HG03045 (cell line): Measurements from ENCODE around the gene CTNNA3.

ENCODE experiments used
- ATAC-seq: cut with Tn5 transposase; IDR thresholded peaks from one replicate; pipeline ENCODE4 v1.9.1; 2021; ENCODE audit warnings: mild to moderate bottlenecking, moderate library complexity; ENCODE audit not compliant: unreplicated experiment

The CTNNA3 gene

GRCh38 chr10:67666416-67667034 is 29.5 kb downstream of the CTNNA3 start:
- ATAC-seq = no peak

DNA sequence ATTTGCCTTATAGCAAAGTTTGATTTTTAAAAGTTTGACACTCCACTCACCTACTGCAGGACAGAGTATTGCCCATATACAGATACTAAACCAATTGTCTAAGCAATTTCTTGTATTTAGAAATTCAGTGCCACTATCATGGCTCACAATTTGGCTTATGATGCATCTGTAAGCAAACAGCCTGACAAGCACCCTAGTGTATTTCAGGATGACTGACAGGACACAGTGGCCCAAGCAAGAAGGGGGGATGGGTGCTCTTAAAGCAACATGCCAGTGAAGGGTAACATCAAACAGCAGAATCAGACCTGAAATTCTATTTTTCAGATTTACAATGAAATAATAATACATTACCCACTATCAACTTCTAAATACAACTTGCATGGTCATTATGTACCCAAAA is 30.5 kb downstream of the CTNNA3 start:
- ATAC-seq = no peak

DNA sequence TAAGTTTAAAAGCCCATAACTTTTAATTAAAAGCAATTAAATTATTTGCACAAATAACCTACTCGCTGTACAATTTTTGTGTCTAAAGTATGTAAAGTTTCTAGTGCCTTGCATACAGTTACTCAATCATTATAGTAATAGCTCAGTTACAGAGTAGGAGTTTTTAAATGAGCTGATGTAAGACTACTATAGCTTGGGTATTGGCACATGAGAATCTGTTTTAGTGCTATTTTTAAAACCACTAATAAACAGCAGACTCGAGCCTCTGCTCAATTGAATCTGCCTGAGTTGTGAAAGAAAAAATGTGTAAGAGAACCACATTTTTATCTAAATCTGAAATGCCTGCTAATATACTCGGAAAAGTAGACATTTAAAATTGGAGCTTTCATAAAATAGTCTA is 31.1 kb downstream of the CTNNA3 start:
- no peak for ATAC-seq

DNA sequence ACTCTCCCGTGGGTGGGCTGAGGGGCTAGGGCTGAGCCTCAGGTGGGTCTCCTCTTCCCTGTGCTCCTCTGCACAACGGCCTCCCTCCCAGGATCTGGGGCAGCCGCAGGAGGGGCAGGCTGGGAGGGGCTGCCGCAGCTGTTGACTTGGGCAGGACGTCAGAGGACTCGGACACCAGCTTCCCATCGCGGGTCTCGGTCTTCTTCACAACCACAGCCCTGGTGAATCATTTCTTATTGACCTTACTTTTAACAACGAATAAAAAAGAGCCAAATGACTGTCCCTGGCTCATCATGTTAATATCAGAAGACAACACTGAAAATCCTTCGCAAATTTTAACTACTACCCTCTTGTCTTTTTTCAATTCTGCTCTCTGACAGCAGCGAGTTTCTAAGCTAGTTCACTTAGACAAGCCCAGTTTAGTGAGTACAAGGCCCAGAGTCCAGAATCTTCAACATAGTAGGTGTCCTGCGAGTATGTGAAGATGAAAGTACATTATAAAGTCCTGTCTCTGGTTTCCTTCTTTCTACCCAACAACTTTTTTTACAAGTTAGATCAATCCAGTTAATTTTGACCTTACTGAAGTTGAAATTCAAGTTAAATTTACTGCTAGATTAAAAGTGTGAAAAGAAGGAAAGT is 32.4 kb downstream of the CTNNA3 start:
- ATAC-seq = no peak

- ATAC-seq = no peak
These were observed 33.6 kb downstream of the CTNNA3 start for GRCh38 chr10:67662415-67662814.

DNA sequence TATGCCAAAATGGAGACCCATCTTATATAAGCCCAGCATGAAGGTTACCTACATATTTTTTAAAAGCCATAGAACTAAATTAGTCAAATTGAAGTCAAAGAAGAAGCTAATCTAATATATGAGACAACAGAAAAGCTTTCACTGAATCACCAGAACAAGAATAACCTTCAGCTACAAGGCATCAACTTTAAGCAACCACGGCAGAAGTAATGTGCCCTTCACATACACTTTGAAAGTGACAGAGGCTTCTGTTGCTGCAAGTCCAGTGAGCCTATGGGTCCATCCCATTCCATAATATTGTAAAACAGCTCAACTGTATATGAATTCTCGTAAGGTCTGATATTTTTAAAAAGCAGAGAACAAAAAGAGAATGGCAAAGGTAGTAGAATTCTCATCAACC is 36.5 kb downstream of the CTNNA3 start:
- no peak for ATAC-seq

GRCh38 chr10:67657775-67658174 is 38.2 kb downstream of the CTNNA3 start:
- no peak for ATAC-seq

DNA sequence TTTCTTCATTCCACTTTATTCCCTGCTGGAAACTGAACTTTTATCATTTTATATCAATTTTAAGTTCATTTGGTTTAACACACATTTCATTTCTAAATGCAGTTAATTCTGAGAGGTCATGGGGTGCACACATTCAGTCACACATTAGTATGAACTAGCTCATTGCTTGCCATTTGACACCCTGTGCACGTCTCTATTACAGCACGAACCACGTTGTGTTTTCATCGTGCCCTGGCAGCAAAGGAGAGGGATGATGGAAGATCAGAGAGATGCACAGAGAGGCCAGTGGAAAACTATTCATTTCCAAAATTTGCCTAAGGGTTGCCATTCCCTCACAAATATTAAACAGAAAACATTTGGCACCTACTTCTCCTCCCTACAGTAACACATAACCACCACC is 45.4 kb downstream of the CTNNA3 start:
- ATAC-seq = no peak

- ATAC-seq = no peak
These were observed 47.3 kb downstream of the CTNNA3 start for GRCh38 chr10:67648613-67649229.

DNA sequence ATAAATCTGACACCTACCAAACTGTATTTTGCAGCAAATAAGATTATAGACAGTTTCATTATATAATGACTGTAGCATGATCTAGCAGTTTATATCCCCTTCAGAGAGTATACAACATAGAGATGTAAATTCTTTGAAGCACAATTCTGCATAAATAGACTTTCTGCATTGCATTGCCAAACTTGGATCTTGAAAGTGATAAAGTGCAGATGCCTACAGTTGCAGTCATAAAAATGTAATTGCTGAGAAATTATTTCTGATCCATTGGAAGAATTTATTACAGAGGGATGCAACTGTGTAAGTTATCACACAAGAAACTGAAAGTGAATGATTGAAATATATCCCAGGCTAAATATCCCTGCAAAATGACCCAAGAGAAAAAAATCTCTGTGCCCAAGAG is 65.1 kb downstream of the CTNNA3 start:
- ATAC-seq = no peak

- ATAC-seq = no peak
These were observed 66.5 kb downstream of the CTNNA3 start for GRCh38 chr10:67629461-67629971.

- no peak for ATAC-seq
These were observed 73.0 kb downstream of the CTNNA3 start for GRCh38 chr10:67622984-67623383.

- no peak for ATAC-seq
These were observed 73.5 kb downstream of the CTNNA3 start for GRCh38 chr10:67622511-67622910.

- ATAC-seq = no peak
These were observed 74.2 kb downstream of the CTNNA3 start for GRCh38 chr10:67621834-67622233.

GRCh38 chr10:67618116-67618515 is 77.9 kb downstream of the CTNNA3 start:
- ATAC-seq = no peak

- peak; percentile 46 for ATAC-seq
These were observed 83.1 kb downstream of the CTNNA3 start for GRCh38 chr10:67612577-67613537.

DNA sequence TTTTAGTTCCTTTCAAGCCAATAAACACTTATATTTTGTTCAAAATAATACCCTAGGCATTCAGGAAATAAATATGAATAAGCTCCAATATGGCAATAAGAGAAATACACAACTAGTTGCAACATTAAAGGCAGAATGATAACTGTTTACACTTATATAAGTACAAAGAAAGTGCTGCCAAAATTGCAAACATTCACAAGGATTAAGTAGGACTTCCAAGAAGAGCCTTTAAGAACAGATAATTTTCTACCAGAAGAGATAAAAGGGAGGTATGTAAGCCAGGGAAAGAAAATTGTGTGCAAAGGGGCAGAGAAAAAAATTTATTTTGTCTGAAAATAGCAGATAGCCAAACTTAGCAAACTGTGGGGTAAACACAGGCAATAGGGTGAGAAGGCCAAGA is 83.8 kb downstream of the CTNNA3 start:
- ATAC-seq = no peak

- ATAC-seq = no peak
These were observed 85.8 kb downstream of the CTNNA3 start for GRCh38 chr10:67609996-67610793.

DNA sequence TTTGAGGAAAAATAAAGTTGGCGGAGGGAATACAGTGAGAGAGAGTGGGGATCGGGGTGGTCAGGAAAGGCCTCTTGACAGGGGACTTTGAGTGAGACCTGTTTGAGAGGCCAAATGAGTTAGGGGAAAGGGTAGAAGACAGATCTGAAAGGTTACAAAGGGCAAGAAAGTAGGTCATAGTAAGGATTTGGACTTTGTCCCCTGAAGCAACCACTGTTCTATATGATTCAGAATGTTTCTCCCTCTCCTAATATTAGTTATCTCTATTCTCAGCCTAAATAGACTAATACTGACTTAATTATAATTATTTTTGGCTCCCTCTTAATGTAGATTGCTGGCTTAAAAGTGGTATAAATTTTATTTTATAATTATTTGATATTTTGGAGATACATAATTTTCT is 88.0 kb downstream of the CTNNA3 start:
- no peak for ATAC-seq

GRCh38 chr10:67607472-67607871 is 88.5 kb downstream of the CTNNA3 start:
- ATAC-seq = no peak
